ENCODE measurements around the gene SPATA20. TPM values are rescaled to one million over a fixed set of nuclear protein-coding genes. Genes with fewer than 3 reads are reported as not detected.

Gene SPATA20
- total RNA-seq, 1 donor from 2014 or later = 25.8 TPM

- peaks cover 62% of the 10 kb centered on the region for H3K27me3 Mint-ChIP-seq (ENCODE audit: low read depth)
- H3K9me3 Mint-ChIP-seq = no peaks in the 10 kb centered on the region
- TF ChIP-seq, protein P1, sequence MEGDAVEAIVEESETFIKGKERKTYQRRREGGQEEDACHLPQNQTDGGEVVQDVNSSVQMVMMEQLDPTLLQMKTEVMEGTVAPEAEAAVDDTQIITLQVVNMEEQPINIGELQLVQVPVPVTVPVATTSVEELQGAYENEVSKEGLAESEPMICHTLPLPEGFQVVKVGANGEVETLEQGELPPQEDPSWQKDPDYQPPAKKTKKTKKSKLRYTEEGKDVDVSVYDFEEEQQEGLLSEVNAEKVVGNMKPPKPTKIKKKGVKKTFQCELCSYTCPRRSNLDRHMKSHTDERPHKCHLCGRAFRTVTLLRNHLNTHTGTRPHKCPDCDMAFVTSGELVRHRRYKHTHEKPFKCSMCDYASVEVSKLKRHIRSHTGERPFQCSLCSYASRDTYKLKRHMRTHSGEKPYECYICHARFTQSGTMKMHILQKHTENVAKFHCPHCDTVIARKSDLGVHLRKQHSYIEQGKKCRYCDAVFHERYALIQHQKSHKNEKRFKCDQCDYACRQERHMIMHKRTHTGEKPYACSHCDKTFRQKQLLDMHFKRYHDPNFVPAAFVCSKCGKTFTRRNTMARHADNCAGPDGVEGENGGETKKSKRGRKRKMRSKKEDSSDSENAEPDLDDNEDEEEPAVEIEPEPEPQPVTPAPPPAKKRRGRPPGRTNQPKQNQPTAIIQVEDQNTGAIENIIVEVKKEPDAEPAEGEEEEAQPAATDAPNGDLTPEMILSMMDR (conservative IDR thresholded peaks at IDR 0.05) = no peak
- H3K4me3 Mint-ChIP-seq = peak overlapping the region; percentile 11
- no peaks in the 10 kb centered on the region for H3K36me3 Mint-ChIP-seq (ENCODE audit: low read depth)
- H3K4me1 Mint-ChIP-seq = peaks cover 43% of the 10 kb centered on the region
- no peak for DNase-seq (ENCODE audit: low read depth, low spot score)
- no peak overlapping the region for H3K27ac Mint-ChIP-seq (ENCODE audit: unreplicated experiment)
Measured at GRCh38 chr17:50566886-50567285, 19.9 kb downstream of the SPATA20 start.

DNA sequence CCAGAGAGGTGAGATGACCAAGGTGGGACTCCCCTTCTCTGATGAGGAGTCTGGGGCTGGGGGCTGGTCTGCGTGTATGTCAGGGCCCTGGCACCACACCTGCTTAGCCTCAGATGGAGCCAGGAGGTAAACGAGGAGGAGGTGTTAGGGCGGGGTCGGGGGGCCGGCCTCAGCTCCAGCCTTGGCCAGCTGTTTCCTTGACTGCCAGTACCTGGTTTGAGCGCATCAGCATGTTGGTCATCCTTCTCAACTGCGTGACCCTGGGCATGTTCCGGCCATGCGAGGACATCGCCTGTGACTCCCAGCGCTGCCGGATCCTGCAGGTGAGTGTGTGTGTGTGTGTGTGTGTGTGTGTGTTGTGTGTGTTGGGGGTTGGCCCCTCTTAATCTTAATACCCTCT, 21.7 kb downstream of the SPATA20 start:
- DNase-seq (ENCODE audit: low read depth, low spot score) = no peak
- H3K9me3 Mint-ChIP-seq = no peaks in the 10 kb centered on the region
- peaks cover 44% of the 10 kb centered on the region for H3K27me3 Mint-ChIP-seq (ENCODE audit: low read depth)
- peaks cover 38% of the 10 kb centered on the region for H3K4me1 Mint-ChIP-seq
- H3K4me3 Mint-ChIP-seq = no peak overlapping the region
- no peaks in the 10 kb centered on the region for H3K36me3 Mint-ChIP-seq (ENCODE audit: low read depth)
- no peak overlapping the region for H3K27ac Mint-ChIP-seq (ENCODE audit: unreplicated experiment)
- TF ChIP-seq, protein P1 (conservative IDR thresholded peaks at IDR 0.05) = no peak

DNA sequence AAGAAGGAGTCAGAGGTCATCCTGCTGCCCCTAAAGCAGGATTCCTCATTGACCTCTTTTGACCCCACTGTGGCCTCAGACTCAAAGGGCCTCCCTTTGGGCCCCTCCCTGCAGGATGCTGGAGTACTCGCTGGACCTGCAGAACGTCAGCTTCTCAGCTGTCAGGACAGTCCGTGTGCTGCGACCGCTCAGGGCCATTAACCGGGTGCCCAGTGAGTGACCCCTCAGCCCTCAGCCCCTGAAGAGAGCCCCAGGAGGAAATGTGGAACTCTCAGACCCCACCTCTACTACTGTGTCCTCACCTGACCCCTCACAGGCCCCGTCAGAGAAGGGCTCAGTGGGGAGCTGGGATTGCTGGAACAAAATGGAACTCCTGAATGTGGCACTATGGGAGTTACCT, 22.6 kb downstream of the SPATA20 start:
- peaks cover 34% of the 10 kb centered on the region for H3K4me1 Mint-ChIP-seq
- no peaks in the 10 kb centered on the region for H3K9me3 Mint-ChIP-seq
- H3K27me3 Mint-ChIP-seq (ENCODE audit: low read depth) = peaks cover 35% of the 10 kb centered on the region
- H3K27ac Mint-ChIP-seq (ENCODE audit: unreplicated experiment) = no peak overlapping the region
- H3K4me3 Mint-ChIP-seq = no peak overlapping the region
- H3K36me3 Mint-ChIP-seq (ENCODE audit: low read depth) = no peaks in the 10 kb centered on the region
- TF ChIP-seq, protein P1 (conservative IDR thresholded peaks at IDR 0.05) = no peak
- DNase-seq (ENCODE audit: low read depth, low spot score) = no peak

DNA sequence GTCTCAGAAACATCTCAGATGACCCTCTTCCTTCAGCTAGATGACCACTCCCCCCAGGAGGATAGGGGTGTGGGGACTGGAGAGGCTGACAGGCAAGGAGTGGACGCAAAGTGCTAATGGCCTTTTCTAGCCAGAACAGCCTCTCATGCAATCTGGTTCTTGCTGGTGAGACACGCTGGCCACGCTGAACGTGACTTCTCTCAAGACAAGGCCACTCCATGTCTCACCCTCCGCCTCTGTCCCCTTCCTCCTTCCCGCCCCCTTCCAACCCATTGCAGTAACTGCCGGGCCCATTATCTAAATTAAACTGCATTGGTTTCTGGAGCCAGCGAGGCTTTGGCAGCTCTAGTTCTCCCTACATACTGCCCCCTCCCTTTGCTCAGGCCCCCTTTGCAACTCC, 23.1 kb downstream of the SPATA20 start:
- Mint-ChIP-seq H3K27ac (ENCODE audit: unreplicated experiment) (no peak overlapping the region), H3K4me3 (peak overlapping the region; percentile 24), H3K27me3 (ENCODE audit: low read depth) (peaks cover 30% of the 10 kb centered on the region)

GRCh38 chr17:50570528-50570927, 23.6 kb downstream of the SPATA20 start:
- TF ChIP-seq, protein P1 (conservative IDR thresholded peaks at IDR 0.05) = no peak
- Mint-ChIP-seq H3K36me3 (ENCODE audit: low read depth) (no peaks in the 10 kb centered on the region), H3K27ac (ENCODE audit: unreplicated experiment) (no peak overlapping the region), H3K4me3 (no peak overlapping the region), H3K27me3 (ENCODE audit: low read depth) (peaks cover 26% of the 10 kb centered on the region), H3K9me3 (no peaks in the 10 kb centered on the region), H3K4me1 (peaks cover 30% of the 10 kb centered on the region)
- no peak for DNase-seq (ENCODE audit: low read depth, low spot score)

More for the DNA sequence above, 23.1 kb downstream of the SPATA20 start:
- Mint-ChIP-seq H3K36me3 (ENCODE audit: low read depth) (no peaks in the 10 kb centered on the region), H3K9me3 (no peaks in the 10 kb centered on the region), H3K4me1 (peaks cover 32% of the 10 kb centered on the region)
- DNase-seq (ENCODE audit: low read depth, low spot score) = no peak
- TF ChIP-seq, protein P1 (conservative IDR thresholded peaks at IDR 0.05) = no peak

- no peak for DNase-seq (ENCODE audit: low read depth, low spot score)
- no peak overlapping the region for H3K4me3 Mint-ChIP-seq
- peaks cover 18% of the 10 kb centered on the region for H3K4me1 Mint-ChIP-seq
- H3K9me3 Mint-ChIP-seq = no peaks in the 10 kb centered on the region
- TF ChIP-seq, protein P1 (conservative IDR thresholded peaks at IDR 0.05) = no peak
- H3K27ac Mint-ChIP-seq (ENCODE audit: unreplicated experiment) = no peak overlapping the region
- peaks cover 14% of the 10 kb centered on the region for H3K27me3 Mint-ChIP-seq (ENCODE audit: low read depth)
- no peaks in the 10 kb centered on the region for H3K36me3 Mint-ChIP-seq (ENCODE audit: low read depth)
Measured at GRCh38 chr17:50571681-50572080, 24.7 kb downstream of the SPATA20 start.

Measured in neural crest cell (in vitro differentiated cells).